Endothelial cell of umbilical vein (primary cell): ENCODE measurements around the gene DAP3.

Experiments
- EZH2 ChIP-seq: IDR thresholded peaks from 2 replicates; pipeline ENCODE4 v1.6.1; 2012; ENCODE audit warnings: borderline replicate concordance, low read depth, mild to moderate bottlenecking, moderate library complexity, low read length, inconsistent platforms; ENCODE audit not compliant: severe bottlenecking
- POLR2A ChIP-seq: IDR thresholded peaks from 2 replicates; pipeline ENCODE4 v1.6.1; 2012; ENCODE audit warnings: low read depth, mild to moderate bottlenecking, control low read depth, low read length
- TF ChIP-seq, protein P1 (sequence below), 2 donors: IDR thresholded peaks; 1 replicate in 1 of 2; 2 replicates in 1 of 2; pipeline ENCODE4 v1.5.1; 2011; ENCODE audit warnings: low read length in 2 of 2, mild to moderate bottlenecking in 2 of 2, moderate library complexity in 2 of 2, control low read depth in 1 of 2, inconsistent platforms in 1 of 2, low read depth in 1 of 2; ENCODE audit not compliant: insufficient read depth in 1 of 2; ENCODE audit errors: extremely low read depth in 1 of 2

DNA sequence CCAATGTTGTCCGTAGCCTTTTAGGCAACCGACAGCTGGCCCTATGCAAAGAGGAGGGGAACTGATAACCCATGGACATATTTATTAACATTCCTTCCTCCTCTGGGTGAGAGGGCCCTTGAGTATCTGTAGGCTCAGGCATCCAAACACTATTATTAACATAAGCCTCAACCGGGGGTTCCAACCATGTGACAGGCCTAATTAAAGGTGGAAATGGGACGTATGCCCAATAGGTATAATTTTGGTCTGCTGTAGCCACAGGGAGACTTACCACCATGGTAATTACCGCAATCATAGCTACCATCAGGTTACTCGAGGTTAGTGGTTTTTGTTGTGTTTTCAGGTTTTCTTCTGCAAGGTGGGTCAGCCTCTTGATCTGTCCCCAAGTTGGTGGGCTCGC, 5.3 kb downstream of the DAP3 start:
- TF ChIP-seq, protein P1, sequence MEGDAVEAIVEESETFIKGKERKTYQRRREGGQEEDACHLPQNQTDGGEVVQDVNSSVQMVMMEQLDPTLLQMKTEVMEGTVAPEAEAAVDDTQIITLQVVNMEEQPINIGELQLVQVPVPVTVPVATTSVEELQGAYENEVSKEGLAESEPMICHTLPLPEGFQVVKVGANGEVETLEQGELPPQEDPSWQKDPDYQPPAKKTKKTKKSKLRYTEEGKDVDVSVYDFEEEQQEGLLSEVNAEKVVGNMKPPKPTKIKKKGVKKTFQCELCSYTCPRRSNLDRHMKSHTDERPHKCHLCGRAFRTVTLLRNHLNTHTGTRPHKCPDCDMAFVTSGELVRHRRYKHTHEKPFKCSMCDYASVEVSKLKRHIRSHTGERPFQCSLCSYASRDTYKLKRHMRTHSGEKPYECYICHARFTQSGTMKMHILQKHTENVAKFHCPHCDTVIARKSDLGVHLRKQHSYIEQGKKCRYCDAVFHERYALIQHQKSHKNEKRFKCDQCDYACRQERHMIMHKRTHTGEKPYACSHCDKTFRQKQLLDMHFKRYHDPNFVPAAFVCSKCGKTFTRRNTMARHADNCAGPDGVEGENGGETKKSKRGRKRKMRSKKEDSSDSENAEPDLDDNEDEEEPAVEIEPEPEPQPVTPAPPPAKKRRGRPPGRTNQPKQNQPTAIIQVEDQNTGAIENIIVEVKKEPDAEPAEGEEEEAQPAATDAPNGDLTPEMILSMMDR (IDR thresholded peaks at IDR 0.05; ENCODE audit: extremely low read depth in 1 of 2, insufficient read depth in 1 of 2, low read depth in 1 of 2, low read length in 2 of 2), result no peak
- TF ChIP-seq POLR2A, result no peak
- no peak for TF ChIP-seq EZH2
